ENCODE results near the gene TPPP.

DNA sequence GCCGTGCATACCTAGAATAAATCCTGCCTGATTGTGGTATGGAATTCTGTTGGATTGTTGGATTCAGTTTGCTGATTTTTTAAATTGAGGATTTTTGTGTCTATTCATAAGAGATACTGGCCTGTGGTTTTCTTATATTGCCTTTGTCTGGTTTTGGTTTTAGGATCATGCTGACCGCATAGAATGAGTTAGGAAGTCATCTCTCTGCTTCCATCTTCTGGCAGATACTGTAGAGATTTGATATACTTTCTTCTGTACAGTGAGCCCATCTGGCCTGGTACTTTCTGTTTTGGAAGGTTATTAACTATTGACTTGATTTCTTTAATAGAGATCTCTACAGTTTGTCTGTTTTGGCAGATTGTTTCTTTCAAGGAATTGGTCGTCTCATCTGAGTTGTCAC is 66.3 kb downstream of the TPPP start:
- TF ChIP-seq, protein P1, sequence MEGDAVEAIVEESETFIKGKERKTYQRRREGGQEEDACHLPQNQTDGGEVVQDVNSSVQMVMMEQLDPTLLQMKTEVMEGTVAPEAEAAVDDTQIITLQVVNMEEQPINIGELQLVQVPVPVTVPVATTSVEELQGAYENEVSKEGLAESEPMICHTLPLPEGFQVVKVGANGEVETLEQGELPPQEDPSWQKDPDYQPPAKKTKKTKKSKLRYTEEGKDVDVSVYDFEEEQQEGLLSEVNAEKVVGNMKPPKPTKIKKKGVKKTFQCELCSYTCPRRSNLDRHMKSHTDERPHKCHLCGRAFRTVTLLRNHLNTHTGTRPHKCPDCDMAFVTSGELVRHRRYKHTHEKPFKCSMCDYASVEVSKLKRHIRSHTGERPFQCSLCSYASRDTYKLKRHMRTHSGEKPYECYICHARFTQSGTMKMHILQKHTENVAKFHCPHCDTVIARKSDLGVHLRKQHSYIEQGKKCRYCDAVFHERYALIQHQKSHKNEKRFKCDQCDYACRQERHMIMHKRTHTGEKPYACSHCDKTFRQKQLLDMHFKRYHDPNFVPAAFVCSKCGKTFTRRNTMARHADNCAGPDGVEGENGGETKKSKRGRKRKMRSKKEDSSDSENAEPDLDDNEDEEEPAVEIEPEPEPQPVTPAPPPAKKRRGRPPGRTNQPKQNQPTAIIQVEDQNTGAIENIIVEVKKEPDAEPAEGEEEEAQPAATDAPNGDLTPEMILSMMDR (IDR thresholded peaks at IDR 0.05), result no peak
- no peak for TF ChIP-seq EZH2 (IDR thresholded peaks at IDR 0.05; ENCODE audit: borderline replicate concordance, insufficient read depth, low read depth, low read length, poor library complexity, severe bottlenecking)

Measured in B cell (primary cell).